Measurements from ENCODE around the gene PARP1. TPM values are rescaled to one million over a fixed set of nuclear protein-coding genes. Genes with fewer than 3 reads are reported as not detected.

PARP1 gene
- total and polyA plus RNA-seq, 3 experiments from 2014 or later, result 137 to 234 (median 224) TPM

GRCh38 chr1:226397011-226397926, 10.6 kb downstream of the PARP1 start:
- Mint-ChIP-seq H3K4me1 (peaks cover 48 to 78% (median 74%) of the 10 kb centered on the region in 3 donors), H3K27ac (peak overlapping the region in 6 of 8 donors; percentile 36 to 67 (median 58)), H3K36me3 (peaks cover 6 to 91% (median 29%) of the 10 kb centered on the region in 3 donors), H3K4me3 (no peak overlapping the region), H3K9me3 (no peaks in the 10 kb centered on the region), H3K27me3 (no peaks in the 10 kb centered on the region)
- Histone ChIP-seq H3K36me3 (ENCODE audit: insufficient read depth, low read length) (peaks cover 19% of the 10 kb centered on the region), H3K4me1 (ENCODE audit: insufficient read depth, low read length) (no peaks in the 10 kb centered on the region), H3K27me3 (ENCODE audit: insufficient read depth, low read length, poor library complexity, severe bottlenecking) (no peaks in the 10 kb centered on the region), H3K4me3 (ENCODE audit: low read length) (no peak overlapping the region), H3K9me3 (ENCODE audit: low read length) (no peaks in the 10 kb centered on the region), H3K27ac (ENCODE audit: low read depth, low read length) (no peak overlapping the region)
- ChIA-PET CTCF (interaction anchor here (1.0 to 3.9 kb wide), 2 partner anchors 9 to 10 kb away, joined by 3 to 23 read pairs; partner anchors contain the start of gene PARP1), POLR2A (no interaction called here)
- no peak for DNase-seq

GRCh38 chr1:226395753-226396152, 12.1 kb downstream of the PARP1 start:
- CTCF ChIA-PET, result no interaction called here
- Mint-ChIP-seq H3K36me3 (peaks cover 0 to 91% (median 29%) of the 10 kb centered on the region in 3 donors), H3K9me3 (no peaks in the 10 kb centered on the region), H3K27me3 (no peaks in the 10 kb centered on the region), H3K4me1 (peaks cover 39 to 70% (median 59%) of the 10 kb centered on the region in 3 donors), H3K4me3 (no peak overlapping the region), H3K27ac (peak overlapping the region in 1 of 8 donors; percentile 88)
- no peak for DNase-seq
- H3K27me3 ChIP-seq (ENCODE audit: insufficient read depth, low read length, poor library complexity, severe bottlenecking), result no peaks in the 10 kb centered on the region
- no peak overlapping the region for H3K4me3 ChIP-seq (ENCODE audit: low read length)
- peaks cover 32% of the 10 kb centered on the region for H3K36me3 ChIP-seq (ENCODE audit: insufficient read depth, low read length)
- POLR2A ChIA-PET, result no interaction called here
- no peak overlapping the region for H3K27ac ChIP-seq (ENCODE audit: low read depth, low read length)
- no peaks in the 10 kb centered on the region for H3K9me3 ChIP-seq (ENCODE audit: low read length)
- no peaks in the 10 kb centered on the region for H3K4me1 ChIP-seq (ENCODE audit: insufficient read depth, low read length)

- Mint-ChIP-seq H3K9me3 (no peaks in the 10 kb centered on the region), H3K27ac (no peak overlapping the region), H3K4me1 (peaks cover 34 to 57% (median 46%) of the 10 kb centered on the region in 3 donors), H3K4me3 (no peak overlapping the region), H3K36me3 (peaks cover 0 to 91% (median 26%) of the 10 kb centered on the region in 3 donors), H3K27me3 (no peaks in the 10 kb centered on the region)
- no peaks in the 10 kb centered on the region for H3K9me3 ChIP-seq (ENCODE audit: low read length)
- ChIA-PET POLR2A (no interaction called here), CTCF (interaction anchor here (0.7 kb wide), 1 partner anchor 14 kb away, joined by 3 read pairs; the partner anchor contains the start of gene PARP1)
- peaks cover 34% of the 10 kb centered on the region for H3K36me3 ChIP-seq (ENCODE audit: insufficient read depth, low read length)
- no peak overlapping the region for H3K4me3 ChIP-seq (ENCODE audit: low read length)
- no peaks in the 10 kb centered on the region for H3K27me3 ChIP-seq (ENCODE audit: insufficient read depth, low read length, poor library complexity, severe bottlenecking)
- DNase-seq, result no peak
- H3K27ac ChIP-seq (ENCODE audit: low read depth, low read length), result no peak overlapping the region
- H3K4me1 ChIP-seq (ENCODE audit: insufficient read depth, low read length), result no peaks in the 10 kb centered on the region
These were observed 13.4 kb downstream of the PARP1 start for GRCh38 chr1:226394462-226394861.

- POLR2A ChIA-PET, result no interaction called here
- no peak for DNase-seq
- no peaks in the 10 kb centered on the region for H3K9me3 ChIP-seq (ENCODE audit: low read length)
- H3K27me3 ChIP-seq (ENCODE audit: insufficient read depth, low read length, poor library complexity, severe bottlenecking), result no peaks in the 10 kb centered on the region
- Mint-ChIP-seq H3K27ac (no peak overlapping the region), H3K4me1 (peaks cover 18 to 33% (median 21%) of the 10 kb centered on the region in 3 donors), H3K27me3 (no peaks in the 10 kb centered on the region), H3K4me3 (no peak overlapping the region), H3K36me3 (peaks cover 0 to 96% (median 22%) of the 10 kb centered on the region in 3 donors), H3K9me3 (no peaks in the 10 kb centered on the region)
- CTCF ChIA-PET, result no interaction called here
- H3K27ac ChIP-seq (ENCODE audit: low read depth, low read length), result no peak overlapping the region
- H3K4me3 ChIP-seq (ENCODE audit: low read length), result no peak overlapping the region
- H3K36me3 ChIP-seq (ENCODE audit: insufficient read depth, low read length), result peaks cover 60% of the 10 kb centered on the region
- H3K4me1 ChIP-seq (ENCODE audit: insufficient read depth, low read length), result no peaks in the 10 kb centered on the region
These were observed 17.2 kb downstream of the PARP1 start for GRCh38 chr1:226390681-226391080.

GRCh38 chr1:226388131-226388530, 19.8 kb downstream of the PARP1 start:
- POLR2A ChIA-PET, result no interaction called here
- peaks cover 6 to 99% (median 31%) of the 10 kb centered on the region in 3 donors for H3K36me3 Mint-ChIP-seq
- CTCF ChIA-PET, result interaction anchor here (1.2 kb wide), 1 partner anchor 10 kb away, joined by 3 read pairs; no protein-coding TSS in a partner anchor
- Histone ChIP-seq H3K4me1 (ENCODE audit: insufficient read depth, low read length) (no peaks in the 10 kb centered on the region), H3K4me3 (ENCODE audit: low read length) (no peak overlapping the region), H3K9me3 (ENCODE audit: low read length) (no peaks in the 10 kb centered on the region), H3K36me3 (ENCODE audit: insufficient read depth, low read length) (peaks cover 85% of the 10 kb centered on the region), H3K27me3 (ENCODE audit: insufficient read depth, low read length, poor library complexity, severe bottlenecking) (no peaks in the 10 kb centered on the region), H3K27ac (ENCODE audit: low read depth, low read length) (no peak overlapping the region)
- DNase-seq, result no peak
- no peak overlapping the region for H3K27ac Mint-ChIP-seq
- H3K4me3 Mint-ChIP-seq, result no peak overlapping the region
- H3K9me3 Mint-ChIP-seq, result no peaks in the 10 kb centered on the region
- no peaks in the 10 kb centered on the region for H3K27me3 Mint-ChIP-seq
- H3K4me1 Mint-ChIP-seq, result peaks cover 1 to 8% (median 2%) of the 10 kb centered on the region in 3 donors

GRCh38 chr1:226384717-226385116, 23.2 kb downstream of the PARP1 start:
- Mint-ChIP-seq H3K4me1 (no peaks in the 10 kb centered on the region), H3K9me3 (no peaks in the 10 kb centered on the region), H3K27ac (no peak overlapping the region), H3K36me3 (peaks cover 12 to 99% (median 31%) of the 10 kb centered on the region in 3 donors), H3K4me3 (no peak overlapping the region), H3K27me3 (no peaks in the 10 kb centered on the region)
- H3K4me3 ChIP-seq (ENCODE audit: low read length), result no peak overlapping the region
- H3K9me3 ChIP-seq (ENCODE audit: low read length), result no peaks in the 10 kb centered on the region
- H3K27ac ChIP-seq (ENCODE audit: low read depth, low read length), result no peak overlapping the region
- ChIA-PET CTCF (interaction anchor here (1.6 kb wide), 1 partner anchor 23 kb away, joined by 6 read pairs; the partner anchor contains the start of gene PARP1), POLR2A (no interaction called here)
- H3K36me3 ChIP-seq (ENCODE audit: insufficient read depth, low read length), result peaks cover 94% of the 10 kb centered on the region
- DNase-seq, result no peak
- no peaks in the 10 kb centered on the region for H3K27me3 ChIP-seq (ENCODE audit: insufficient read depth, low read length, poor library complexity, severe bottlenecking)
- H3K4me1 ChIP-seq (ENCODE audit: insufficient read depth, low read length), result no peaks in the 10 kb centered on the region

GRCh38 chr1:226384040-226384439, 23.9 kb downstream of the PARP1 start:
- H3K36me3 ChIP-seq (ENCODE audit: insufficient read depth, low read length), result peaks cover 95% of the 10 kb centered on the region
- no peak for DNase-seq
- no peak overlapping the region for H3K4me3 Mint-ChIP-seq

GRCh38 chr1:226382030-226382429, 25.9 kb downstream of the PARP1 start:
- POLR2A ChIA-PET, result no interaction called here

More at GRCh38 chr1:226384040-226384439, 23.9 kb downstream of the PARP1 start:
- Histone ChIP-seq H3K27ac (ENCODE audit: low read depth, low read length) (no peak overlapping the region), H3K4me1 (ENCODE audit: insufficient read depth, low read length) (no peaks in the 10 kb centered on the region), H3K4me3 (ENCODE audit: low read length) (no peak overlapping the region), H3K9me3 (ENCODE audit: low read length) (no peaks in the 10 kb centered on the region), H3K27me3 (ENCODE audit: insufficient read depth, low read length, poor library complexity, severe bottlenecking) (no peaks in the 10 kb centered on the region)
- POLR2A ChIA-PET, result no interaction called here
- Mint-ChIP-seq H3K4me1 (no peaks in the 10 kb centered on the region), H3K27ac (no peak overlapping the region), H3K9me3 (no peaks in the 10 kb centered on the region), H3K27me3 (no peaks in the 10 kb centered on the region), H3K36me3 (peaks cover 13 to 100% (median 31%) of the 10 kb centered on the region in 3 donors)
- CTCF ChIA-PET, result no interaction called here

More at GRCh38 chr1:226382030-226382429, 25.9 kb downstream of the PARP1 start:
- no peaks in the 10 kb centered on the region for H3K27me3 ChIP-seq (ENCODE audit: insufficient read depth, low read length, poor library complexity, severe bottlenecking)
- CTCF ChIA-PET, result no interaction called here
- H3K9me3 Mint-ChIP-seq, result no peaks in the 10 kb centered on the region
- H3K36me3 Mint-ChIP-seq, result peaks cover 14 to 100% (median 31%) of the 10 kb centered on the region in 3 donors
- DNase-seq, result no peak
- no peaks in the 10 kb centered on the region for H3K4me1 Mint-ChIP-seq
- no peaks in the 10 kb centered on the region for H3K27me3 Mint-ChIP-seq
- no peak overlapping the region for H3K4me3 ChIP-seq (ENCODE audit: low read length)
- H3K36me3 ChIP-seq (ENCODE audit: insufficient read depth, low read length), result peaks cover 93% of the 10 kb centered on the region
- no peaks in the 10 kb centered on the region for H3K9me3 ChIP-seq (ENCODE audit: low read length)
- no peak overlapping the region for H3K27ac ChIP-seq (ENCODE audit: low read depth, low read length)
- H3K4me1 ChIP-seq (ENCODE audit: insufficient read depth, low read length), result no peaks in the 10 kb centered on the region
- peak overlapping the region in 1 of 8 donors; percentile 12 for H3K27ac Mint-ChIP-seq
- H3K4me3 Mint-ChIP-seq, result no peak overlapping the region

Data from CD8-positive, alpha-beta memory T cell (primary cell).